ENCODE data around the gene MSH3.

GRCh38 chr5:80623999-80624398, 30.5 kb upstream of the MSH3 start:
- TF ChIP-seq CTCF (IDR thresholded peaks at IDR 0.05) (no peak), POLR2A (IDR thresholded peaks at IDR 0.05) (no peak)

Measured in prostate gland (tissue), 2 donors.